ENCODE data around the gene GOSR2. TPM values are rescaled to one million over a fixed set of nuclear protein-coding genes. Genes with fewer than 3 reads are reported as not detected.

Gene GOSR2
- total and polyA plus RNA-seq, 2 of the 4 experiments (the other 2 are of a cell fraction) = 63.4 to 75.6 TPM

DNA sequence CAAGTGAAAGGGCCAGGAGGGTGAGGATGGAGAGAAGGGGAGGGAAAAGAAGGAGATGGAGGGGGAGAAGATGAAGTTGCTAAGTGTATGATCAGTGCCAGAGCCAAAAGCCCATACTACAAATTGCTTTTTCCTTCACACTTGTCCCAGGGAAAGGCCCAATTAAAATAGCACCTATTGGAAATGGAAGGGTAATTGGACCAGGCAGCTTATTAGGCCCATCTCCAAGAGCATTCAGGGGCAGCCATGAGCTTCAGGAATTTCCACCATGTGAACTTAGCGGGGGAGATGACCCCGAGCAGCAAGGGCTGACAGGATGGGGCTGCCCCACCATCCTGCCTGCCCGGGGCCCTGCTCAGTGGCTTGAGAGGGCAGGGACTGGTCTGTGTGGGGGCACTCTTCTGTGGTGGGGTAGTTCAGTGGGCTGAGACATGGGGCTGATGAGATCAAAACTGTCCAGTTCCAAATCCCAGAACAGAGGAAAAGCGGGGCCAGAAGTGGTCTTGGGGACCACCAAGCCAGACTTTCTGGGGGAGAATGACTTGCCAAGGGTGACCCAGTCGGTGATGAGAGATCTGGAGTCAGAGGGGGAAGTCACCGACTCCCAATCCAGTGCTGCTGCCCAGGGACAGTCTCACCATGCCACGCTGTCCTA is 27.5 kb downstream of the GOSR2 start:
- H3K36me3 ChIP-seq (ENCODE audit: control insufficient read depth, insufficient read depth, low read length) = no peaks in the 10 kb centered on the region
- no peaks in the 10 kb centered on the region for H3K4me1 ChIP-seq (ENCODE audit: control insufficient read depth, insufficient read depth, low read length)
- no peak overlapping the region for H2BK120ac ChIP-seq (ENCODE audit: low read depth, low read length)
- no peaks in the 10 kb centered on the region for H3K9me3 ChIP-seq (ENCODE audit: control insufficient read depth, insufficient read depth, low read length)
- no peak overlapping the region for H3K27ac ChIP-seq (ENCODE audit: insufficient read depth, low read length)
- no peak overlapping the region for H3K56ac ChIP-seq (ENCODE audit: extremely low read depth, insufficient read depth, low read length)
- H4K5ac ChIP-seq (ENCODE audit: low read depth, low read length) = no peak overlapping the region
- no peak overlapping the region for H3K9ac ChIP-seq (ENCODE audit: low read depth, low read length)
- in situ Hi-C loops (cut with MboI; ENCODE audit: low sequenced_read_pairs) (no loop called here), dilution Hi-C loops (cut with HindIII; ENCODE audit: low sequenced_read_pairs, unreplicated experiment) (no loop called here), intact Hi-C loops (cut with micrococcal nuclease) (no loop called here)
- H3K14ac ChIP-seq (replicated peaks; ENCODE audit: low read depth, low read length) = no peak overlapping the region
- no peak overlapping the region for H3K4me3 ChIP-seq (ENCODE audit: insufficient read depth, low read depth, low read length)
- POLR2A ChIA-PET (ENCODE audit: unreplicated experiment) = no interaction called here
- H3K4ac ChIP-seq (ENCODE audit: low read depth, low read length) = no peak overlapping the region
- no peak overlapping the region for H3K4me2 ChIP-seq (ENCODE audit: low read depth, low read length)
- BruUV-seq (replicated peaks) = no TSS peak
- H2BK5ac ChIP-seq (ENCODE audit: low read depth, low read length, poor library complexity, severe bottlenecking) = no peak overlapping the region
- H4K20me1 ChIP-seq (ENCODE audit: insufficient read depth, low read length) = peaks cover 4% of the 10 kb centered on the region; the same call in 1 of the 2 replicates
- no peak overlapping the region for H2AFZ ChIP-seq (replicated peaks; ENCODE audit: low read length, poor library complexity)
- H3K79me1 ChIP-seq (ENCODE audit: low read depth in 1 of 2, low read length in 2 of 2) = no peaks in the 10 kb centered on the region
- CTCF ChIA-PET = no interaction called here
- TF ChIP-seq NFE2L2 (IDR thresholded peaks at IDR 0.05; ENCODE audit: low read depth, low read length) (no peak), RCOR1 (IDR thresholded peaks at IDR 0.05; ENCODE audit: insufficient replicate concordance, low read length) (no peak), POLR2A (IDR thresholded peaks at IDR 0.05; ENCODE audit: low read depth, low read length) (no peak), RAD21 (IDR thresholded peaks at IDR 0.05; ENCODE audit: low read length) (no peak), MAFK (IDR thresholded peaks at IDR 0.05; ENCODE audit: low read depth, low read length) (no peak), MAZ (IDR thresholded peaks at IDR 0.05; ENCODE audit: borderline replicate concordance, low read depth, low read length) (no peak), SMC3 (IDR thresholded peaks at IDR 0.05; ENCODE audit: low read depth, low read length) (no peak), RFX5 (IDR thresholded peaks at IDR 0.05; ENCODE audit: low read depth, low read length) (no peak), FOS (IDR thresholded peaks at IDR 0.05; ENCODE audit: low read depth, low read length) (no peak)
- TF ChIP-seq, protein P1, sequence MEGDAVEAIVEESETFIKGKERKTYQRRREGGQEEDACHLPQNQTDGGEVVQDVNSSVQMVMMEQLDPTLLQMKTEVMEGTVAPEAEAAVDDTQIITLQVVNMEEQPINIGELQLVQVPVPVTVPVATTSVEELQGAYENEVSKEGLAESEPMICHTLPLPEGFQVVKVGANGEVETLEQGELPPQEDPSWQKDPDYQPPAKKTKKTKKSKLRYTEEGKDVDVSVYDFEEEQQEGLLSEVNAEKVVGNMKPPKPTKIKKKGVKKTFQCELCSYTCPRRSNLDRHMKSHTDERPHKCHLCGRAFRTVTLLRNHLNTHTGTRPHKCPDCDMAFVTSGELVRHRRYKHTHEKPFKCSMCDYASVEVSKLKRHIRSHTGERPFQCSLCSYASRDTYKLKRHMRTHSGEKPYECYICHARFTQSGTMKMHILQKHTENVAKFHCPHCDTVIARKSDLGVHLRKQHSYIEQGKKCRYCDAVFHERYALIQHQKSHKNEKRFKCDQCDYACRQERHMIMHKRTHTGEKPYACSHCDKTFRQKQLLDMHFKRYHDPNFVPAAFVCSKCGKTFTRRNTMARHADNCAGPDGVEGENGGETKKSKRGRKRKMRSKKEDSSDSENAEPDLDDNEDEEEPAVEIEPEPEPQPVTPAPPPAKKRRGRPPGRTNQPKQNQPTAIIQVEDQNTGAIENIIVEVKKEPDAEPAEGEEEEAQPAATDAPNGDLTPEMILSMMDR (conservative IDR thresholded peaks at IDR 0.05; ENCODE audit: low read depth, low read length) = no peak
- DNase-seq = no peak
- 84% methylated on average over 4 of the region's 7 CpGs; no CpG with 5 or more reads in 1 of the 2 experiments for WGBS, 2 experiments (ENCODE audit: extremely low coverage in 2 of 2, insufficient read length in 1 of 2)
- H3K9me1 ChIP-seq (ENCODE audit: insufficient read depth, low read length) = no peaks in the 10 kb centered on the region; the same call in 1 of the 2 replicates
- no peak overlapping the region for H2AK9ac ChIP-seq (replicated peaks; ENCODE audit: low read depth, low read length, poor library complexity)
- no peak overlapping the region for H3K18ac ChIP-seq (ENCODE audit: low read depth, low read length)
- H2BK20ac ChIP-seq (ENCODE audit: low read depth, low read length) = no peak overlapping the region
- ATAC-seq (ENCODE audit: low read depth) = no peak
- H2AK5ac ChIP-seq (ENCODE audit: low read depth, low read length) = no peak overlapping the region
- no peak overlapping the region for H4K91ac ChIP-seq (ENCODE audit: insufficient read depth, low read depth, low read length)
- H4K8ac ChIP-seq (ENCODE audit: low read depth in 2 of 2, low read length in 2 of 2) = no peak overlapping the region
- H3K23ac ChIP-seq (ENCODE audit: low read depth, low read length) = no peak overlapping the region
- no peak overlapping the region for H2BK15ac ChIP-seq (ENCODE audit: low read depth, low read length)
- H3K27me3 ChIP-seq (ENCODE audit: control insufficient read depth, insufficient read depth, low read length) = no peaks in the 10 kb centered on the region; the same call in 1 of the 2 replicates
